ENCODE measurements around the gene CYBC1.

- TF ChIP-seq, protein P1, sequence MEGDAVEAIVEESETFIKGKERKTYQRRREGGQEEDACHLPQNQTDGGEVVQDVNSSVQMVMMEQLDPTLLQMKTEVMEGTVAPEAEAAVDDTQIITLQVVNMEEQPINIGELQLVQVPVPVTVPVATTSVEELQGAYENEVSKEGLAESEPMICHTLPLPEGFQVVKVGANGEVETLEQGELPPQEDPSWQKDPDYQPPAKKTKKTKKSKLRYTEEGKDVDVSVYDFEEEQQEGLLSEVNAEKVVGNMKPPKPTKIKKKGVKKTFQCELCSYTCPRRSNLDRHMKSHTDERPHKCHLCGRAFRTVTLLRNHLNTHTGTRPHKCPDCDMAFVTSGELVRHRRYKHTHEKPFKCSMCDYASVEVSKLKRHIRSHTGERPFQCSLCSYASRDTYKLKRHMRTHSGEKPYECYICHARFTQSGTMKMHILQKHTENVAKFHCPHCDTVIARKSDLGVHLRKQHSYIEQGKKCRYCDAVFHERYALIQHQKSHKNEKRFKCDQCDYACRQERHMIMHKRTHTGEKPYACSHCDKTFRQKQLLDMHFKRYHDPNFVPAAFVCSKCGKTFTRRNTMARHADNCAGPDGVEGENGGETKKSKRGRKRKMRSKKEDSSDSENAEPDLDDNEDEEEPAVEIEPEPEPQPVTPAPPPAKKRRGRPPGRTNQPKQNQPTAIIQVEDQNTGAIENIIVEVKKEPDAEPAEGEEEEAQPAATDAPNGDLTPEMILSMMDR (IDR thresholded peaks at IDR 0.05), result no peak
- no peak for TF ChIP-seq POLR2A (IDR thresholded peaks at IDR 0.05)
Measured at GRCh38 chr17:82416264-82416663, 34.3 kb downstream of the CYBC1 start.
